ENCODE data around the gene RNF26.

DNA sequence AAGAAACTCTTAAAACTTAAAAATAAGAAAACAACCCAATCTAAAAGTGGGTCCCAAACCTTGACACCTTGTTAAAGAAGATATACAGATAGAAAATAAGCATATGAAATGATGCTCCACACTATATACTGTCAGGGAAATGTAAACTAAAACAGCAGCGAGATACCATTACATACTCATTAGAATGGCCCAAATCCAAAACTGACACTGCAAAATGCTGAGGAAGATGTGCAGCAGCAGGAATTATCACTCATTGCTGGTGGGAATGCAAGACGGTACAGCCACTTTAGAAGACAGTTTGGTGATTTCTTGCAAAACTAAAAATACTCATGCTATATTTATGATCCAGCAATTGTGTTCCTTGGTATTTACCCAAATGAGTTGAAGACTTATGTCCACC, 5.0 kb upstream of the RNF26 start:
- TF ChIP-seq, protein P1, sequence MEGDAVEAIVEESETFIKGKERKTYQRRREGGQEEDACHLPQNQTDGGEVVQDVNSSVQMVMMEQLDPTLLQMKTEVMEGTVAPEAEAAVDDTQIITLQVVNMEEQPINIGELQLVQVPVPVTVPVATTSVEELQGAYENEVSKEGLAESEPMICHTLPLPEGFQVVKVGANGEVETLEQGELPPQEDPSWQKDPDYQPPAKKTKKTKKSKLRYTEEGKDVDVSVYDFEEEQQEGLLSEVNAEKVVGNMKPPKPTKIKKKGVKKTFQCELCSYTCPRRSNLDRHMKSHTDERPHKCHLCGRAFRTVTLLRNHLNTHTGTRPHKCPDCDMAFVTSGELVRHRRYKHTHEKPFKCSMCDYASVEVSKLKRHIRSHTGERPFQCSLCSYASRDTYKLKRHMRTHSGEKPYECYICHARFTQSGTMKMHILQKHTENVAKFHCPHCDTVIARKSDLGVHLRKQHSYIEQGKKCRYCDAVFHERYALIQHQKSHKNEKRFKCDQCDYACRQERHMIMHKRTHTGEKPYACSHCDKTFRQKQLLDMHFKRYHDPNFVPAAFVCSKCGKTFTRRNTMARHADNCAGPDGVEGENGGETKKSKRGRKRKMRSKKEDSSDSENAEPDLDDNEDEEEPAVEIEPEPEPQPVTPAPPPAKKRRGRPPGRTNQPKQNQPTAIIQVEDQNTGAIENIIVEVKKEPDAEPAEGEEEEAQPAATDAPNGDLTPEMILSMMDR (conservative IDR thresholded peaks at IDR 0.05) = no peak
- no peak for TF ChIP-seq EZH2 (IDR thresholded peaks at IDR 0.05; ENCODE audit: low read depth)

All from PC-9 (cell line).